HepG2 (cell line): ENCODE measurements around the gene C6orf62. TPM values are rescaled to one million over a fixed set of nuclear protein-coding genes. Genes with fewer than 3 reads are reported as not detected.

Source experiments
- ATAC-seq: fragments of 200-7000 bp; cut with Tn5 transposase; 3 replicates; pipeline ENCODE4 v1.9.1; 2020; ENCODE audit warnings: mild to moderate bottlenecking, moderate library complexity
- BruUV-seq: library from RNA; stranded (reverse); fragments of 400-500 nt; replicated peaks from 2 replicates; lab custom pipeline; 2021; lab: Mats Ljungman, UMichigan
- CTCF ChIA-PET: fragments of 300-600 bp; formaldehyde crosslinking; extraction: SDS; loops from one replicate; lab custom pipeline; 2021; ENCODE audit warnings: low total read pairs, inconsistent platforms, low intra/inter-chr PET ratio; lab: Yijun Ruan, JAX
- POLR2A ChIA-PET: fragments of 350-600 bp; sonication (Branson Sonifier 250); formaldehyde crosslinking; loops from one replicate; lab custom pipeline; 2020; ENCODE audit warnings: antibody characterized with exemption, inconsistent platforms; lab: Yijun Ruan, JAX
- DNase-seq: peaks from one replicate; pipeline ENCODE4 v3.0.0-alpha.2; 2015; ENCODE audit warnings: low spot score
- FAIRE-seq: peaks from 3 replicates; lab custom pipeline; 2011; peaks lifted over from hg19 to GRCh38; lab: Jason Lieb, UNC
- H2AFZ ChIP-seq: one replicate; pipeline ENCODE4 v1.6.1; 2011; ENCODE audit warnings: low read length, inconsistent platforms
- H3K27ac ChIP-seq: fragments of 300-600 bp; 3 replicates; pipeline ENCODE4 v1.8.0; 2011; ENCODE audit warnings: mixed run types, mild to moderate bottlenecking, mixed read lengths, low read length, inconsistent platforms; ENCODE audit not compliant: insufficient read depth; ENCODE audit errors: extremely low read length
- H3K27me3 ChIP-seq, 2 experiments: fragments of 200-600 bp in 1 of 2; 2 replicates in 1 of 2; 3 replicates in 1 of 2; pipeline versions ENCODE4 v1.6.0 to v1.8.0; 2011; ENCODE audit warnings: low read length in 2 of 2, mild to moderate bottlenecking in 2 of 2, moderate library complexity in 2 of 2, inconsistent platforms in 1 of 2; ENCODE audit not compliant: insufficient read depth in 2 of 2, control insufficient read depth in 1 of 2
- H3K36me3 ChIP-seq, 2 experiments: fragments of 200-600 bp in 1 of 2; replicated peaks in 1 of 2; 2 replicates in 1 of 2; 3 replicates in 1 of 2; pipeline versions ENCODE4 v1.5.1 to v1.8.0; 2011; ENCODE audit warnings: low read length in 2 of 2, inconsistent platforms in 1 of 2; ENCODE audit not compliant: insufficient read depth in 2 of 2, control insufficient read depth in 1 of 2
- H3K4me1 ChIP-seq: 2 replicates; pipeline ENCODE4 v1.5.1; 2012; ENCODE audit warnings: low read length, inconsistent platforms; ENCODE audit not compliant: insufficient read depth
- H3K4me2 ChIP-seq: 2 replicates; pipeline ENCODE4 v1.6.0; 2011; ENCODE audit warnings: low read depth, low read length, inconsistent platforms
- H3K4me3 ChIP-seq, 3 experiments: fragments of 200-600 bp in 1 of 3; sonication (generic), shearing (Covaris generic) in 1 of 3; replicated peaks in 1 of 3; 2 replicates each; pipeline ENCODE4 v1.5.1; 2011 to 2016; ENCODE audit warnings: low read length in 3 of 3, inconsistent platforms in 2 of 3, low read depth in 2 of 3, mild to moderate bottlenecking in 2 of 3, control low read depth in 1 of 3, mixed read lengths in 1 of 3; ENCODE audit not compliant: insufficient read depth in 1 of 3
- H3K79me2 ChIP-seq: one replicate; pipeline ENCODE4 v1.6.1; 2011; ENCODE audit warnings: low read length, inconsistent platforms; ENCODE audit not compliant: insufficient read depth
- H3K9ac ChIP-seq: 2 replicates; pipeline ENCODE4 v1.6.0; 2011; ENCODE audit warnings: mild to moderate bottlenecking, low read depth, low read length, inconsistent platforms; ENCODE audit not compliant: insufficient read depth
- H3K9me3 ChIP-seq: 2 replicates; pipeline ENCODE4 v1.5.1; 2012; ENCODE audit warnings: mild to moderate bottlenecking, low read length
- H4K20me1 ChIP-seq: 2 replicates; pipeline ENCODE4 v1.6.0; 2011; ENCODE audit warnings: inconsistent platforms, mild to moderate bottlenecking, low read length, moderate library complexity; ENCODE audit not compliant: insufficient read depth
- CBX5 ChIP-seq: sonication (generic); formaldehyde crosslinking; IDR thresholded peaks from 2 replicates; pipeline ENCODE4 v1.4.0; 2020; ENCODE audit warnings: missing genetic modification reagents, borderline replicate concordance
- CC2D1A ChIP-seq: sonication (generic); formaldehyde crosslinking; IDR thresholded peaks from 2 replicates; pipeline ENCODE4 v1.8.1; 2023; ENCODE audit warnings: mild to moderate bottlenecking, missing genetic modification reagents
- CREB1 ChIP-seq, 2 experiments: fragments of 450-650 bp in 1 of 2; IDR thresholded peaks; 2 replicates each; pipeline ENCODE4 v1.6.1; 2016 to 2017; ENCODE audit warnings: control low read depth in 1 of 2, mild to moderate bottlenecking in 1 of 2, missing compliant biosample characterization in 1 of 2, missing genetic modification characterization in 1 of 2
- HCFC1 ChIP-seq: fragments of 150-350 bp; IDR thresholded peaks from 2 replicates; pipeline ENCODE4 v1.6.1; 2014; ENCODE audit warnings: low read depth, low read length
- SMARCE1 ChIP-seq: fragments of 450-650 bp; IDR thresholded peaks from 2 replicates; pipeline ENCODE4 v1.6.1; 2017; ENCODE audit warnings: borderline replicate concordance
- YY1 ChIP-seq: IDR thresholded peaks from 2 replicates; pipeline ENCODE4 v1.6.1; 2011; ENCODE audit warnings: low read length, low read depth, moderate library complexity, mild to moderate bottlenecking; ENCODE audit not compliant: insufficient read depth, insufficient replicate concordance
- ZBTB21 ChIP-seq: sonication (generic); formaldehyde crosslinking; IDR thresholded peaks from 2 replicates; pipeline ENCODE4 v1.4.0; 2020; ENCODE audit warnings: missing genetic modification reagents
- ZNF232 ChIP-seq: sonication (generic); formaldehyde crosslinking; IDR thresholded peaks from 2 replicates; pipeline ENCODE4 v1.4.0; 2020; ENCODE audit warnings: missing genetic modification reagents, borderline replicate concordance
- ZNF382 ChIP-seq: sonication (generic); formaldehyde crosslinking; IDR thresholded peaks from 2 replicates; pipeline ENCODE4 v1.5.0; 2020; ENCODE audit warnings: missing genetic modification reagents, mild to moderate bottlenecking, borderline replicate concordance
- ZNF460 ChIP-seq: sonication (generic); formaldehyde crosslinking; IDR thresholded peaks from 2 replicates; pipeline ENCODE4 v1.5.1; 2020; ENCODE audit warnings: missing genetic modification reagents, mild to moderate bottlenecking, borderline replicate concordance
- whole genome bisulfite sequencing: methylation state at CpG from one replicate; pipeline ENCODE4 v1.1.6; 2017; ENCODE audit warnings: low lambda C conversion rate; 5-methylcytosine and 5-hydroxymethylcytosine counted together
- in situ Hi-C: cut with HindIII; loops from 2 replicates; pipeline ENCODE4 v1.10.0; 2017; ENCODE audit warnings: low pct_unique_long_range_greater_than_20kb; ENCODE audit not compliant: extremely low pct_ligation_motif_present
- intact Hi-C: fragments of 100-400 bp; cut with micrococcal nuclease; formaldehyde crosslinking; loops from one replicate; pipeline ENCODE4 v1.10.0; 2022; ENCODE audit not compliant: unreplicated experiment
- polyA plus RNA-seq, 8 experiments: library from polyadenylated mRNA; depleted of rRNA in 3 of 8; stranded (reverse) in 7 of 8; unstranded in 1 of 8; fragments of >200 nt; fragmentation: Illumina TruSeq in 4 of 8; extraction: Trizol in 4 of 8; gene quantifications; 2 replicates each; pipeline versions ENCODE4 v1.2.1 to v1.2.3, GENCODE V29; 2011 to 2016; ENCODE audit warnings: low read depth in 4 of 8, missing spikeins in 1 of 8, mixed read lengths in 1 of 8; ENCODE audit not compliant: insufficient read depth in 1 of 8
- total RNA-seq, 5 experiments: library from RNA; depleted of rRNA; stranded (reverse); fragments of >200 nt; fragmentation: Illumina TruSeq; extraction: Trizol; gene quantifications; 2 replicates each; pipeline ENCODE4 v1.2.3, GENCODE V29; 2016; ENCODE audit warnings: low read depth in 1 of 5
- TF ChIP-seq, protein P1 (sequence below): IDR thresholded peaks from 2 replicates; pipeline ENCODE4 v1.4.0; 2020; ENCODE audit warnings: mild to moderate bottlenecking, missing genetic modification reagents
- TF ChIP-seq, protein P2 (sequence below): sonication (generic); formaldehyde crosslinking; IDR thresholded peaks from 2 replicates; pipeline ENCODE4 v1.9.0; 2021; ENCODE audit warnings: missing genetic modification reagents, borderline replicate concordance

C6orf62 gene
- total and polyA plus RNA-seq, 2 of the 13 experiments (the other 11 are each of a cell fraction or from before 2014, with no cell fraction given), result 54.8 to 90.4 TPM

DNA sequence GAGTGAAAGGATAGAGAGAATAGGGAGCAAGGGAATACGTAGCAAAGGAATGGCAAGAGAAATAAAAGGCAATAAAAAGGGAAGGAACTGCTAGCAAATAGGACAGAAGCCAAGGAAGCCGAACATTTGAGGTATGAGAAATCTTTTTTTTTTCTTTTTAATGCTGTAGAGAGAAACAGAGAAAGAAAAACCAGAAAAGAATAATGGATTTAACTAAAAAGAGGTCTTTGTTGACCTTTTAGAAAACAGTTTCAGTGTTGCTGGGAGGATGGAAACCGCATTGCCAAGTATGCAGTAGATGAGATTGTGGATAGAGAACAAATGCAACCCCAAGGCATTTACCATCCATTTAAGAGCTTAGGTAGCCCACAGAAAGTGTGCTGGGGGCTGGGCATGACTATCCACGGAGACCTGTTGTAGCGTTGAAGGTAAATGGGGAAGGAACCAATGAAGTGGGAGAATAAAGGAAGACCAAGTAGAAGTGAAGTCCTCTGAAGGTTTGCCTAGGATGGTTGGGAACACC is 23.3 kb upstream of the C6orf62 start:
- Histone ChIP-seq H3K79me2 (no peaks in the 10 kb centered on the region), H2AFZ (no peak overlapping the region), H3K9me3 (no peaks in the 10 kb centered on the region), H3K27me3 (peaks cover 0 to 3% of the 10 kb centered on the region in 2 experiments; a peak in 1 of 5 replicates), H3K27ac (no peak overlapping the region), H3K36me3 (no peaks in the 10 kb centered on the region), H4K20me1 (no peaks in the 10 kb centered on the region), H3K4me1 (no peaks in the 10 kb centered on the region), H3K4me3 (no peak overlapping the region), H3K9ac (no peak overlapping the region), H3K4me2 (no peak overlapping the region)
- ATAC-seq (no peak), FAIRE-seq (no peak), DNase-seq (no peak)
- in situ Hi-C loops, result no loop called here
- 75% methylated on average over 5 of the region's 5 CpGs for WGBS
- no TSS peak for BruUV-seq
- CTCF ChIA-PET, result no interaction called here
- intact Hi-C loops, result no loop called here
- no peak for TF ChIP-seq ZBTB21 (CRISPR knock-in tag)
- no peak for TF ChIP-seq SMARCE1
- no peak for TF ChIP-seq ZNF382 (CRISPR knock-in tag)
- TF ChIP-seq CC2D1A (CRISPR knock-in tag), result no peak
- no peak for TF ChIP-seq CBX5 (CRISPR knock-in tag)
- TF ChIP-seq YY1, result no peak
- no peak for TF ChIP-seq CREB1 (IDR thresholded peaks at IDR 0.05)
- TF ChIP-seq CREB1 (CRISPR knock-in tag; IDR thresholded peaks at IDR 0.05), result no peak
- no peak for TF ChIP-seq ZNF232 (CRISPR knock-in tag)
- no peak for TF ChIP-seq ZNF460 (CRISPR knock-in tag)
- POLR2A ChIA-PET, result interaction anchor here (1.4 to 1.7 kb wide), 2 partner anchors 21 to 33 kb away, joined by 5 to 11 read pairs; partner anchors contain the start of gene GMNN

DNA sequence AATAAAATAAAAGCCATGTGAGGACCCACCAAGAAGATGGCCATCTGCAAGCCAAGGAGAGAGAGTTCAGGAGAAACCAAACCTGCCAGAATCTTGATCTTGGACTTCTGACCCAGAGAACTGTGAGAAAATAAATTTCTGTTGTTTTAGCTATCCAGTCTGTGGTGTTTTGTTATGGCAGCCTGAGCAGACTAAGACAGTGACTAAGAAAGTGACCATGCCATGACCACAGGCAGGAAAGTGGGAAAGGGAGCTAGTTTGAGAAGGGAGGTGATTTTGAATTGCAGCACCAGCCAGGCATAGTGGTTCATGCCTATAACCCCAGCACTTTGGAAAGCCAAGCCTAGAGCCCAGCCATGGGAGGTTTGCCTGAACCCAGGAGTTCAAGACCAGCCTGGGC is 21.9 kb upstream of the C6orf62 start:
- in situ Hi-C loops, result no loop called here
- DNase-seq (no peak), ATAC-seq (no peak), FAIRE-seq (no peak)
- intact Hi-C loops, result no loop called here
- Histone ChIP-seq H3K9ac (no peak overlapping the region), H3K27ac (no peak overlapping the region), H3K4me2 (no peak overlapping the region), H4K20me1 (no peaks in the 10 kb centered on the region), H3K4me1 (peaks cover 5% of the 10 kb centered on the region), H3K4me3 (no peak overlapping the region), H3K79me2 (no peaks in the 10 kb centered on the region), H3K36me3 (no peaks in the 10 kb centered on the region), H2AFZ (no peak overlapping the region), H3K9me3 (no peaks in the 10 kb centered on the region), H3K27me3 (peaks cover 0 to 3% of the 10 kb centered on the region in 2 experiments; a peak in 1 of 5 replicates)
- CTCF ChIA-PET, result no interaction called here
- POLR2A ChIA-PET, result interaction anchor here (1.5 kb wide), 1 partner anchor 19 kb away, joined by 6 read pairs; no protein-coding TSS in a partner anchor
- BruUV-seq, result no TSS peak
- TF ChIP-seq, protein P1, sequence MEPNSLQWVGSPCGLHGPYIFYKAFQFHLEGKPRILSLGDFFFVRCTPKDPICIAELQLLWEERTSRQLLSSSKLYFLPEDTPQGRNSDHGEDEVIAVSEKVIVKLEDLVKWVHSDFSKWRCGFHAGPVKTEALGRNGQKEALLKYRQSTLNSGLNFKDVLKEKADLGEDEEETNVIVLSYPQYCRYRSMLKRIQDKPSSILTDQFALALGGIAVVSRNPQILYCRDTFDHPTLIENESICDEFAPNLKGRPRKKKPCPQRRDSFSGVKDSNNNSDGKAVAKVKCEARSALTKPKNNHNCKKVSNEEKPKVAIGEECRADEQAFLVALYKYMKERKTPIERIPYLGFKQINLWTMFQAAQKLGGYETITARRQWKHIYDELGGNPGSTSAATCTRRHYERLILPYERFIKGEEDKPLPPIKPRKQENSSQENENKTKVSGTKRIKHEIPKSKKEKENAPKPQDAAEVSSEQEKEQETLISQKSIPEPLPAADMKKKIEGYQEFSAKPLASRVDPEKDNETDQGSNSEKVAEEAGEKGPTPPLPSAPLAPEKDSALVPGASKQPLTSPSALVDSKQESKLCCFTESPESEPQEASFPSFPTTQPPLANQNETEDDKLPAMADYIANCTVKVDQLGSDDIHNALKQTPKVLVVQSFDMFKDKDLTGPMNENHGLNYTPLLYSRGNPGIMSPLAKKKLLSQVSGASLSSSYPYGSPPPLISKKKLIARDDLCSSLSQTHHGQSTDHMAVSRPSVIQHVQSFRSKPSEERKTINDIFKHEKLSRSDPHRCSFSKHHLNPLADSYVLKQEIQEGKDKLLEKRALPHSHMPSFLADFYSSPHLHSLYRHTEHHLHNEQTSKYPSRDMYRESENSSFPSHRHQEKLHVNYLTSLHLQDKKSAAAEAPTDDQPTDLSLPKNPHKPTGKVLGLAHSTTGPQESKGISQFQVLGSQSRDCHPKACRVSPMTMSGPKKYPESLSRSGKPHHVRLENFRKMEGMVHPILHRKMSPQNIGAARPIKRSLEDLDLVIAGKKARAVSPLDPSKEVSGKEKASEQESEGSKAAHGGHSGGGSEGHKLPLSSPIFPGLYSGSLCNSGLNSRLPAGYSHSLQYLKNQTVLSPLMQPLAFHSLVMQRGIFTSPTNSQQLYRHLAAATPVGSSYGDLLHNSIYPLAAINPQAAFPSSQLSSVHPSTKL (CRISPR knock-in tag), result no peak
- TF ChIP-seq HCFC1, result no peak
- TF ChIP-seq, protein P2, sequence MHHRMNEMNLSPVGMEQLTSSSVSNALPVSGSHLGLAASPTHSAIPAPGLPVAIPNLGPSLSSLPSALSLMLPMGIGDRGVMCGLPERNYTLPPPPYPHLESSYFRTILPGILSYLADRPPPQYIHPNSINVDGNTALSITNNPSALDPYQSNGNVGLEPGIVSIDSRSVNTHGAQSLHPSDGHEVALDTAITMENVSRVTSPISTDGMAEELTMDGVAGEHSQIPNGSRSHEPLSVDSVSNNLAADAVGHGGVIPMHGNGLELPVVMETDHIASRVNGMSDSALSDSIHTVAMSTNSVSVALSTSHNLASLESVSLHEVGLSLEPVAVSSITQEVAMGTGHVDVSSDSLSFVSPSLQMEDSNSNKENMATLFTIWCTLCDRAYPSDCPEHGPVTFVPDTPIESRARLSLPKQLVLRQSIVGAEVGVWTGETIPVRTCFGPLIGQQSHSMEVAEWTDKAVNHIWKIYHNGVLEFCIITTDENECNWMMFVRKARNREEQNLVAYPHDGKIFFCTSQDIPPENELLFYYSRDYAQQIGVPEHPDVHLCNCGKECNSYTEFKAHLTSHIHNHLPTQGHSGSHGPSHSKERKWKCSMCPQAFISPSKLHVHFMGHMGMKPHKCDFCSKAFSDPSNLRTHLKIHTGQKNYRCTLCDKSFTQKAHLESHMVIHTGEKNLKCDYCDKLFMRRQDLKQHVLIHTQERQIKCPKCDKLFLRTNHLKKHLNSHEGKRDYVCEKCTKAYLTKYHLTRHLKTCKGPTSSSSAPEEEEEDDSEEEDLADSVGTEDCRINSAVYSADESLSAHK (CRISPR knock-in tag), result no peak
